Astrocyte (in vitro differentiated cells and primary cell): ENCODE measurements around the gene UGT1A10. TPM values are rescaled to one million over a fixed set of nuclear protein-coding genes. Genes with fewer than 3 reads are reported as not detected.
A peak's percentile ranks its signal among the peaks of the same experiment; 100 is the strongest.

Experiments
- DNase-seq: peaks from one replicate; pipeline ENCODE4 v3.0.0-alpha.2; 2010; ENCODE audit warnings: low read depth
- FAIRE-seq: peaks from 2 replicates; lab custom pipeline; 2011; peaks lifted over from hg19 to GRCh38; lab: Jason Lieb, UNC
- H2AFZ ChIP-seq: 2 replicates; pipeline ENCODE4 v1.6.0; 2012; ENCODE audit warnings: low read depth, low read length, inconsistent platforms
- H3K27ac ChIP-seq: 2 replicates; pipeline ENCODE4 v1.5.1; 2011; ENCODE audit warnings: low read depth, low read length, inconsistent platforms
- H3K27me3 ChIP-seq: 2 replicates; pipeline ENCODE4 v1.6.0; 2011; ENCODE audit warnings: low read length, inconsistent platforms; ENCODE audit not compliant: insufficient read depth
- H3K36me3 ChIP-seq: 2 replicates; pipeline ENCODE4 v1.5.1; 2011; ENCODE audit warnings: low read length, inconsistent platforms; ENCODE audit not compliant: insufficient read depth
- H3K4me1 ChIP-seq: 2 replicates; pipeline ENCODE4 v1.5.1; 2011; ENCODE audit warnings: low read length, inconsistent platforms; ENCODE audit not compliant: insufficient read depth
- H3K4me2 ChIP-seq: 2 replicates; pipeline ENCODE4 v1.6.0; 2012; ENCODE audit warnings: low read length, inconsistent platforms
- H3K4me3 ChIP-seq: 2 replicates; pipeline ENCODE4 v1.5.1; 2011; ENCODE audit warnings: low read depth, mild to moderate bottlenecking, low read length, inconsistent platforms; ENCODE audit not compliant: insufficient read depth
- H3K79me2 ChIP-seq: 2 replicates; pipeline ENCODE4 v1.6.0; 2012; ENCODE audit warnings: mild to moderate bottlenecking, low read length, inconsistent platforms; ENCODE audit not compliant: insufficient read depth
- H3K9ac ChIP-seq: 2 replicates; pipeline ENCODE4 v1.6.0; 2012; ENCODE audit warnings: mild to moderate bottlenecking, low read length, inconsistent platforms
- H3K9me3 ChIP-seq: 2 replicates; pipeline ENCODE4 v1.5.1; 2012; ENCODE audit warnings: low read depth, mild to moderate bottlenecking, low read length, inconsistent platforms; ENCODE audit not compliant: insufficient read depth
- H4K20me1 ChIP-seq: 2 replicates; pipeline ENCODE4 v1.6.0; 2012; ENCODE audit warnings: low read length, inconsistent platforms; ENCODE audit not compliant: insufficient read depth
- H3K27ac Mint-ChIP-seq: one replicate; pipeline ENCODE4 v1.8.0; 2021; ENCODE audit warnings: mild to moderate bottlenecking, mixed read lengths; ENCODE audit not compliant: unreplicated experiment
- H3K27me3 Mint-ChIP-seq: one replicate; pipeline ENCODE4 v1.8.0; 2021; ENCODE audit warnings: low read depth, mixed read lengths; ENCODE audit not compliant: unreplicated experiment
- H3K36me3 Mint-ChIP-seq: one replicate; pipeline ENCODE4 v1.8.0; 2021; ENCODE audit warnings: low read depth, mixed read lengths; ENCODE audit not compliant: unreplicated experiment
- H3K4me1 Mint-ChIP-seq: one replicate; pipeline ENCODE4 v1.8.0; 2021; ENCODE audit warnings: low read depth, mixed read lengths; ENCODE audit not compliant: unreplicated experiment
- H3K4me3 Mint-ChIP-seq: one replicate; pipeline ENCODE4 v1.8.0; 2021; ENCODE audit warnings: mild to moderate bottlenecking, moderate library complexity, mixed read lengths; ENCODE audit not compliant: unreplicated experiment
- H3K9me3 Mint-ChIP-seq: one replicate; pipeline ENCODE4 v1.8.0; 2021; ENCODE audit warnings: mild to moderate bottlenecking, mixed read lengths; ENCODE audit not compliant: unreplicated experiment
- CTCF ChIP-seq: IDR thresholded peaks from 2 replicates; pipeline ENCODE4 v1.5.1; 2011; ENCODE audit warnings: low read depth, mild to moderate bottlenecking, inconsistent platforms, low read length, moderate library complexity; ENCODE audit not compliant: insufficient read depth
- EZH2 ChIP-seq: IDR thresholded peaks from 2 replicates; pipeline ENCODE4 v1.6.1; 2012; ENCODE audit warnings: mild to moderate bottlenecking, low read length, inconsistent platforms; ENCODE audit not compliant: insufficient read depth
- total RNA-seq: library from RNA; stranded (reverse); gene quantifications from 2 replicates; pipeline ENCODE4 v1.2.1, GENCODE V29; 2021

UGT1A10 gene
- total RNA-seq, 1 donor from 2014 or later, result not detected

GRCh38 chr2:233674314-233674713 lies 38.1 kb downstream of the UGT1A10 start:
- no peak for TF ChIP-seq CTCF
- TF ChIP-seq EZH2, result no peak
- Histone ChIP-seq H3K4me3 (no peak overlapping the region), H2AFZ (no peak overlapping the region), H3K36me3 (no peaks in the 10 kb centered on the region), H3K27me3 (no peaks in the 10 kb centered on the region), H3K4me2 (no peak overlapping the region), H4K20me1 (no peaks in the 10 kb centered on the region), H3K4me1 (peaks cover 4% of the 10 kb centered on the region), H3K79me2 (no peaks in the 10 kb centered on the region), H3K9me3 (no peaks in the 10 kb centered on the region), H3K9ac (no peak overlapping the region), H3K27ac (no peak overlapping the region)
- no peaks in the 10 kb centered on the region for H3K4me1 Mint-ChIP-seq
- H3K4me3 Mint-ChIP-seq, result no peak overlapping the region
- no peak overlapping the region for H3K27ac Mint-ChIP-seq
- H3K9me3 Mint-ChIP-seq, result peaks cover 2% of the 10 kb centered on the region
- no peak for FAIRE-seq
- peaks cover 2% of the 10 kb centered on the region for H3K36me3 Mint-ChIP-seq
- peaks cover 17% of the 10 kb centered on the region for H3K27me3 Mint-ChIP-seq
- no peak for DNase-seq

- H3K9ac ChIP-seq, result no peak overlapping the region
- FAIRE-seq (no peak), DNase-seq (no peak)
- H3K9me3 Mint-ChIP-seq, result peaks cover 1% of the 10 kb centered on the region
- peaks cover 2% of the 10 kb centered on the region for H3K36me3 Mint-ChIP-seq
- no peak overlapping the region for H3K4me3 ChIP-seq
- TF ChIP-seq CTCF, result no peak
- TF ChIP-seq EZH2, result no peak
- no peak overlapping the region for H3K27ac ChIP-seq
- no peak overlapping the region for H3K4me2 ChIP-seq
- H3K27me3 Mint-ChIP-seq, result peaks cover 17% of the 10 kb centered on the region
- peaks cover 4% of the 10 kb centered on the region for H3K4me1 ChIP-seq
- H3K36me3 ChIP-seq, result no peaks in the 10 kb centered on the region
- H3K27me3 ChIP-seq, result no peaks in the 10 kb centered on the region
- H3K79me2 ChIP-seq, result no peaks in the 10 kb centered on the region
- H2AFZ ChIP-seq, result no peak overlapping the region
- no peaks in the 10 kb centered on the region for H3K9me3 ChIP-seq
- H3K4me1 Mint-ChIP-seq, result no peaks in the 10 kb centered on the region
- H4K20me1 ChIP-seq, result no peaks in the 10 kb centered on the region
- H3K27ac Mint-ChIP-seq, result no peak overlapping the region
- no peak overlapping the region for H3K4me3 Mint-ChIP-seq
Observed at GRCh38 chr2:233674995-233675394, 38.7 kb downstream of the UGT1A10 start.

- Mint-ChIP-seq H3K27ac (no peak overlapping the region), H3K4me3 (no peak overlapping the region), H3K36me3 (peaks cover under 1% of the 10 kb centered on the region), H3K4me1 (no peaks in the 10 kb centered on the region), H3K9me3 (no peaks in the 10 kb centered on the region), H3K27me3 (peaks cover 11% of the 10 kb centered on the region)
- Histone ChIP-seq H3K36me3 (no peaks in the 10 kb centered on the region), H3K9me3 (no peaks in the 10 kb centered on the region), H3K27me3 (no peaks in the 10 kb centered on the region), H3K9ac (peak overlapping the region; percentile 12), H3K4me2 (no peak overlapping the region), H3K79me2 (no peaks in the 10 kb centered on the region), H3K27ac (peak overlapping the region; percentile 66), H3K4me3 (no peak overlapping the region), H2AFZ (peak overlapping the region; percentile 13), H4K20me1 (no peaks in the 10 kb centered on the region), H3K4me1 (peaks cover 4% of the 10 kb centered on the region)
- FAIRE-seq, result no peak
- no peak for TF ChIP-seq CTCF
- TF ChIP-seq EZH2, result no peak
- no peak for DNase-seq
Observed at GRCh38 chr2:233676046-233676445, 39.8 kb downstream of the UGT1A10 start.
